K562 (cell line): ENCODE results near the gene HSD17B11. TPM values are rescaled to one million over a fixed set of nuclear protein-coding genes. Genes with fewer than 3 reads are reported as not detected.

Experiments used
- microRNA-seq: library from miRNA; unstranded; fragments of <30 nt; microRNA quantifications from one replicate; pipeline ENCODE4, GENCODE V29; 2018; ENCODE audit warnings: borderline microRNAs expressed
- polyA plus RNA-seq, 8 experiments: library from polyadenylated mRNA; depleted of rRNA in 4 of 8; stranded (reverse) in 5 of 8; unstranded in 3 of 8; fragments of >200 nt; fragmentation: Nextera tagmentation in 2 of 8; fragmentation: Illumina TruSeq in 1 of 8; extraction: Ambion mirVana in 2 of 8; extraction: Trizol in 1 of 8; gene quantifications; 2 replicates each; pipeline versions ENCODE4 v1.2.1 to v1.2.3, GENCODE V29; 2011 to 2014; ENCODE audit warnings: inconsistent platforms in 1 of 8, missing spikeins in 1 of 8
- small RNA-seq: library from RNA; depleted of rRNA; stranded (forward); fragments of <200 nt; gene quantifications from one replicate; pipeline ENCODE3, GENCODE V24; 2014
- total RNA-seq, 7 experiments: library from RNA; depleted of rRNA in 6 of 7; stranded (reverse); fragments of >200 nt in 6 of 7; fragmentation: Illumina TruSeq in 2 of 7; extraction: Trizol in 2 of 7; gene quantifications; 2 replicates each; pipeline versions ENCODE4 v1.2.1 to v1.2.3, GENCODE V29; 2011 to 2021; ENCODE audit warnings: low replicate concordance in 1 of 7

Gene HSD17B11
- total and polyA plus RNA-seq, 9 of the 15 experiments (the other 6 are each of a cell fraction or from before 2014, with no cell fraction given): 26.0 to 108 (median 81.0) TPM

Small RNA genes lying within 50 kb of the gene (microRNA-seq; reads per million reads assigned to microRNA genes)
- gene MIR5705: not detected

Small RNA genes lying within 50 kb of the gene (small RNA-seq; reads per million reads assigned to genes)
- gene MIR5705 (not detected), gene RN7SL681P (not detected)

Other genes with a start within 250 kb of the HSD17B11 start
- 9.7 and 15.0 TPM in 2 replicates for gene KLHL8, start 170.6 kb downstream of the HSD17B11 start, total RNA-seq (2014; rRNA removed)
- gene KLHL8, start 170.6 kb downstream of the HSD17B11 start, total RNA-seq (2014; rRNA removed; fragmentation: Illumina TruSeq; extraction: Trizol): 25.3 and 29.2 TPM in 2 replicates
- gene KLHL8, start 170.6 kb downstream of the HSD17B11 start, total RNA-seq (2015; rRNA removed; fragmentation: Illumina TruSeq; extraction: Trizol): 21.8 and 23.0 TPM in 2 replicates
- gene KLHL8, start 170.6 kb downstream of the HSD17B11 start, total RNA-seq (2021): 16.8 and 18.2 TPM in 2 replicates
- gene KLHL8, start 170.6 kb downstream of the HSD17B11 start, polyA plus RNA-seq (2011; rRNA removed): 10.6 and 15.7 TPM in 2 replicates
- gene KLHL8, start 170.6 kb downstream of the HSD17B11 start, polyA plus RNA-seq (2014; fragmentation: Illumina TruSeq; extraction: Trizol): 18.7 and 20.4 TPM in 2 replicates
- gene KLHL8, start 170.6 kb downstream of the HSD17B11 start, polyA plus RNA-seq (2014; fragmentation: Nextera tagmentation; extraction: Ambion mirVana): 10 to 100 TPM in 1 of 2 experiments, 1 to 10 TPM in 1; 8.7 to 10.5 TPM
- 13.0 and 13.2 TPM in 2 replicates for gene KLHL8, start 170.6 kb downstream of the HSD17B11 start, polyA plus RNA-seq (2014; rRNA removed)
- gene HSD17B13, start 68.3 kb downstream of the HSD17B11 start, total RNA-seq (2014; rRNA removed): 0.05 and 0.08 TPM in 2 replicates
- 0.29 and 0.35 TPM in 2 replicates for gene HSD17B13, start 68.3 kb downstream of the HSD17B11 start, total RNA-seq (2014; rRNA removed; fragmentation: Illumina TruSeq; extraction: Trizol)
- gene HSD17B13, start 68.3 kb downstream of the HSD17B11 start, total RNA-seq (2015; rRNA removed; fragmentation: Illumina TruSeq; extraction: Trizol): 0.15 and 0.29 TPM in 2 replicates
- 0.18 and 0.20 TPM in 2 replicates for gene HSD17B13, start 68.3 kb downstream of the HSD17B11 start, total RNA-seq (2021)
- gene HSD17B13, start 68.3 kb downstream of the HSD17B11 start, polyA plus RNA-seq (2011; rRNA removed): 0.36 and 0.57 TPM in 2 replicates
- 0.14 and 0.31 TPM in 2 replicates for gene HSD17B13, start 68.3 kb downstream of the HSD17B11 start, polyA plus RNA-seq (2014; fragmentation: Illumina TruSeq; extraction: Trizol)
- under 1 TPM; 0.10 to 0.14 TPM for gene HSD17B13, start 68.3 kb downstream of the HSD17B11 start, polyA plus RNA-seq (2014; fragmentation: Nextera tagmentation; extraction: Ambion mirVana)
- gene HSD17B13, start 68.3 kb downstream of the HSD17B11 start, polyA plus RNA-seq (2014; rRNA removed): 0.22 and 0.33 TPM in 2 replicates
- 15.9 and 17.7 TPM in 2 replicates for gene NUDT9, start 31.4 kb upstream of the HSD17B11 start, total RNA-seq (2014; rRNA removed)
- 19.1 and 20.3 TPM in 2 replicates for gene NUDT9, start 31.4 kb upstream of the HSD17B11 start, total RNA-seq (2014; rRNA removed; fragmentation: Illumina TruSeq; extraction: Trizol)
- gene NUDT9, start 31.4 kb upstream of the HSD17B11 start, total RNA-seq (2015; rRNA removed; fragmentation: Illumina TruSeq; extraction: Trizol): 19.9 and 20.8 TPM in 2 replicates
- 13.0 and 14.7 TPM in 2 replicates for gene NUDT9, start 31.4 kb upstream of the HSD17B11 start, total RNA-seq (2021)
- gene NUDT9, start 31.4 kb upstream of the HSD17B11 start, polyA plus RNA-seq (2011; rRNA removed): 16.0 and 19.1 TPM in 2 replicates
- gene NUDT9, start 31.4 kb upstream of the HSD17B11 start, polyA plus RNA-seq (2014; fragmentation: Illumina TruSeq; extraction: Trizol): 16.8 and 20.5 TPM in 2 replicates
- 10 to 100 TPM in 1 of 2 experiments, 1 to 10 TPM in 1; 8.5 to 16.3 TPM for gene NUDT9, start 31.4 kb upstream of the HSD17B11 start, polyA plus RNA-seq (2014; fragmentation: Nextera tagmentation; extraction: Ambion mirVana)
- gene NUDT9, start 31.4 kb upstream of the HSD17B11 start, polyA plus RNA-seq (2014; rRNA removed): 18.0 and 23.0 TPM in 2 replicates
- not detected in 2 replicates for gene SPARCL1, start 138.2 kb upstream of the HSD17B11 start, total RNA-seq (2014; rRNA removed)
- 0.04 and 0.16 TPM in 2 replicates for gene SPARCL1, start 138.2 kb upstream of the HSD17B11 start, total RNA-seq (2014; rRNA removed; fragmentation: Illumina TruSeq; extraction: Trizol)
- 0.04 TPM in 1 of 2 replicates, not detected in the other for gene SPARCL1, start 138.2 kb upstream of the HSD17B11 start, total RNA-seq (2015; rRNA removed; fragmentation: Illumina TruSeq; extraction: Trizol)
- gene SPARCL1, start 138.2 kb upstream of the HSD17B11 start, total RNA-seq (2021): 0.60 and 0.71 TPM in 2 replicates
- 0.03 TPM in 1 of 2 replicates, not detected in the other for gene SPARCL1, start 138.2 kb upstream of the HSD17B11 start, polyA plus RNA-seq (2011; rRNA removed)
- gene SPARCL1, start 138.2 kb upstream of the HSD17B11 start, polyA plus RNA-seq (2014; fragmentation: Illumina TruSeq; extraction: Trizol): 0.06 TPM in 1 of 2 replicates, not detected in the other
- gene SPARCL1, start 138.2 kb upstream of the HSD17B11 start, polyA plus RNA-seq (2014; fragmentation: Nextera tagmentation; extraction: Ambion mirVana): under 1 TPM; 0.06 to 0.17 TPM
- gene SPARCL1, start 138.2 kb upstream of the HSD17B11 start, polyA plus RNA-seq (2014; rRNA removed): not detected in 2 replicates
- not detected in 2 replicates for gene DSPP, start 217.3 kb upstream of the HSD17B11 start, total RNA-seq (2014; rRNA removed)
- not detected in 2 replicates for gene DSPP, start 217.3 kb upstream of the HSD17B11 start, total RNA-seq (2014; rRNA removed; fragmentation: Illumina TruSeq; extraction: Trizol)
- gene DSPP, start 217.3 kb upstream of the HSD17B11 start, total RNA-seq (2015; rRNA removed; fragmentation: Illumina TruSeq; extraction: Trizol): not detected in 2 replicates
- gene DSPP, start 217.3 kb upstream of the HSD17B11 start, total RNA-seq (2021): not detected in 2 replicates
- gene DSPP, start 217.3 kb upstream of the HSD17B11 start, polyA plus RNA-seq (2011; rRNA removed): not detected in 2 replicates
- gene DSPP, start 217.3 kb upstream of the HSD17B11 start, polyA plus RNA-seq (2014; fragmentation: Illumina TruSeq; extraction: Trizol): not detected in 2 replicates
- not detected for gene DSPP, start 217.3 kb upstream of the HSD17B11 start, polyA plus RNA-seq (2014; fragmentation: Nextera tagmentation; extraction: Ambion mirVana)
- gene DSPP, start 217.3 kb upstream of the HSD17B11 start, polyA plus RNA-seq (2014; rRNA removed): not detected in 2 replicates